Hepatocyte (in vitro differentiated cells): ENCODE measurements around the gene QDPR. TPM values are rescaled to one million over a fixed set of nuclear protein-coding genes. Genes with fewer than 3 reads are reported as not detected.

ENCODE experiments used
- DNase-seq: peaks from one replicate; pipeline ENCODE4 v3.0.0-alpha.2; 2016; ENCODE audit warnings: low spot score
- H2AFZ ChIP-seq: fragments of 200-600 bp; sonication (generic); 2 replicates; pipeline ENCODE4 v1.6.0; 2016; ENCODE audit warnings: antibody characterized with exemption, mild to moderate bottlenecking
- H3K27ac ChIP-seq: fragments of 200-600 bp; sonication (generic); 2 replicates; pipeline ENCODE4 v1.5.1; 2016; ENCODE audit warnings: mild to moderate bottlenecking
- H3K27me3 ChIP-seq: fragments of 200-600 bp; sonication (generic); 2 replicates; pipeline ENCODE4 v1.6.1; 2016
- H3K36me3 ChIP-seq: fragments of 200-600 bp; sonication (generic); replicated peaks from 2 replicates; pipeline ENCODE4 v1.5.1; 2016; ENCODE audit warnings: low read depth; ENCODE audit not compliant: insufficient read depth
- H3K4me1 ChIP-seq: fragments of 200-600 bp; sonication (generic); 2 replicates; pipeline ENCODE4 v1.5.1; 2016; ENCODE audit warnings: mild to moderate bottlenecking, moderate library complexity; ENCODE audit not compliant: insufficient read depth
- H3K4me2 ChIP-seq: fragments of 200-600 bp; sonication (generic); 2 replicates; pipeline ENCODE4 v1.6.0; 2016
- H3K4me3 ChIP-seq: fragments of 200-600 bp; sonication (generic); 2 replicates; pipeline ENCODE4 v1.5.1; 2016; ENCODE audit warnings: mild to moderate bottlenecking
- H3K79me2 ChIP-seq: fragments of 200-600 bp; sonication (generic); 2 replicates; pipeline ENCODE4 v1.6.0; 2017; ENCODE audit warnings: mild to moderate bottlenecking
- H3K9me2 ChIP-seq: fragments of 200-600 bp; sonication (generic); replicated peaks from 2 replicates; pipeline ENCODE4 v1.6.0; 2017; ENCODE audit warnings: mild to moderate bottlenecking; ENCODE audit not compliant: insufficient read depth
- H3K9me3 ChIP-seq: fragments of 200-600 bp; sonication (generic); 2 replicates; pipeline ENCODE4 v1.5.1; 2016; ENCODE audit warnings: low read depth, mild to moderate bottlenecking
- H4K20me1 ChIP-seq: fragments of 200-600 bp; sonication (generic); 2 replicates; pipeline ENCODE4 v1.6.0; 2016; ENCODE audit warnings: mild to moderate bottlenecking; ENCODE audit not compliant: insufficient read depth, poor library complexity, severe bottlenecking
- CTCF ChIP-seq: fragments of 200-600 bp; sonication (generic); IDR thresholded peaks from 2 replicates; pipeline ENCODE4 v1.5.1; 2016; ENCODE audit warnings: antibody characterized with exemption, mild to moderate bottlenecking; ENCODE audit not compliant: poor library complexity
- EZH2 ChIP-seq: fragments of 200-600 bp; sonication (generic); IDR thresholded peaks from 2 replicates; pipeline ENCODE4 v1.6.1; 2016; ENCODE audit warnings: antibody characterized with exemption, mild to moderate bottlenecking, borderline replicate concordance
- EZH2phosphoT487 ChIP-seq: fragments of 200-600 bp; sonication (generic); IDR thresholded peaks from one replicate; pipeline ENCODE4 v1.6.1; 2018; ENCODE audit warnings: antibody characterized with exemption, mild to moderate bottlenecking, low read depth, moderate library complexity; ENCODE audit not compliant: unreplicated experiment, severe bottlenecking
- WGBS: methylation state at CpG from one replicate; pipeline ENCODE4 v1.1.6; 2016; ENCODE audit warnings: low lambda C conversion rate; ENCODE audit errors: missing lambda C conversion rate; 5-methylcytosine and 5-hydroxymethylcytosine counted together
- polyA plus RNA-seq: library from polyadenylated mRNA; unstranded; fragments of >200 nt; fragmentation: Nextera tagmentation; extraction: Ambion mirVana; gene quantifications from 2 replicates; pipeline ENCODE4 v1.2.1, GENCODE V29; 2016
- total RNA-seq: library from RNA; depleted of rRNA; stranded (reverse); fragments of >200 nt; gene quantifications from 2 replicates; pipeline ENCODE4 v1.2.3, GENCODE V29; 2014

Gene QDPR
- total and polyA plus RNA-seq, 2 experiments from 2014 or later, result 56.2 to 70.3 TPM

DNA sequence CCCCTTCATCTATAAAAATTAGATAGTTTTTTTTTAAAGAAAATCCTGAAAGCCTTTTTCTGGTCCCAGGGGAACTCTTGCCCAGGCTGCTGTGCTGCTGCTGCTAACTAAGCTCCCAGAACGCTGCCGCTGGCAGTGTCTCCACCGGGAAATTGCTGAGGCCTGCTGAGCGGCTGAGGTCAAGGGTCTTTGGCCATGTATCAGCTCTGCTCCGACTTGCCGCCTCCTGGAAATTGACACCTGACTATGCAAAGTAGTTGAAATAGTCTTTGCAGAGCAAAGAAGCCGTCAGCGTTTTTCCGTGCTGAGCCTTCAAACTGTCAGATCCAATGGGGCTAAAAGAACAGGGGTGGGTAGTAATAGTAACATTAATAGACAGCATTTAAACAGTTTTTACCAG, 839 bp downstream of the QDPR start:
- H3K4me3 ChIP-seq, result peak overlapping the region; percentile 62
- TF ChIP-seq EZH2 (no peak), CTCF (no peak), EZH2phosphoT487 (no peak)
- peak overlapping the region; percentile 88 for H3K4me2 ChIP-seq
- no peaks in the 10 kb centered on the region for H3K27me3 ChIP-seq
- H3K9me3 ChIP-seq, result no peaks in the 10 kb centered on the region
- peak; percentile 58 for DNase-seq
- 7% methylated on average over 9 of the region's 9 CpGs for WGBS
- peak overlapping the region; percentile 93 for H2AFZ ChIP-seq
- peaks cover 10% of the 10 kb centered on the region for H3K4me1 ChIP-seq
- peak overlapping the region; percentile 78 for H3K27ac ChIP-seq
- H3K79me2 ChIP-seq, result peaks cover 19% of the 10 kb centered on the region
- no peaks in the 10 kb centered on the region for H3K36me3 ChIP-seq
- no peaks in the 10 kb centered on the region for H3K9me2 ChIP-seq
- H4K20me1 ChIP-seq, result no peaks in the 10 kb centered on the region

DNA sequence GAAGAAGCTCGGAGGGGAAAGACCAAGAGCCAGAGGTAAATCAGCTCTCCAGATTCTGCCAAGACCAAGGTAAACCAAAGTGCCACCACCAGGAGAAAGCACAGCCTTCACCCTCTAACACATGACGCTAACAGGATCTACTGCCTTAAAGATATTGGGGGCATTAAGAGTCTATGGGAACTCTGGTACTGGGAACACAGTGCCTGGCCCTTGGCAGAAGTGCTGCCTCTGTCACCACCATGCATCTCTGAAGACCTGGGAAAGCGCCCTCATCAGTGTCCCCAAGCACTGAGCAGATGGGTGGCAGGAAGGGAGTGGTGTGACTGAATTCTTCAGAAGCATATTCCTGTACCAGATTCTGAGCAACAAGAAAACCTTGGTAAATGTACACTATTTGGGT, 1.3 kb downstream of the QDPR start:
- H3K4me3 ChIP-seq, result no peak overlapping the region
- H3K4me1 ChIP-seq, result peaks cover 10% of the 10 kb centered on the region
- H3K27ac ChIP-seq, result peak overlapping the region; percentile 78
- no peaks in the 10 kb centered on the region for H3K9me2 ChIP-seq
- no peaks in the 10 kb centered on the region for H4K20me1 ChIP-seq
- no peaks in the 10 kb centered on the region for H3K27me3 ChIP-seq
- WGBS, result 92% methylated on average over 3 of the region's 3 CpGs
- H3K4me2 ChIP-seq, result peak overlapping the region; percentile 88
- TF ChIP-seq CTCF (no peak), EZH2 (no peak), EZH2phosphoT487 (no peak)
- peaks cover 19% of the 10 kb centered on the region for H3K79me2 ChIP-seq
- H3K36me3 ChIP-seq, result no peaks in the 10 kb centered on the region
- H2AFZ ChIP-seq, result no peak overlapping the region
- no peaks in the 10 kb centered on the region for H3K9me3 ChIP-seq
- DNase-seq, result no peak

- Histone ChIP-seq H3K27ac (no peak overlapping the region), H3K4me1 (no peaks in the 10 kb centered on the region), H3K4me3 (no peak overlapping the region), H3K9me3 (no peaks in the 10 kb centered on the region), H3K27me3 (no peaks in the 10 kb centered on the region), H3K79me2 (peaks cover 4% of the 10 kb centered on the region), H3K4me2 (no peak overlapping the region), H3K36me3 (no peaks in the 10 kb centered on the region), H2AFZ (no peak overlapping the region), H3K9me2 (no peaks in the 10 kb centered on the region), H4K20me1 (no peaks in the 10 kb centered on the region)
- 76% methylated on average over 7 of the region's 7 CpGs for WGBS
- TF ChIP-seq EZH2, result no peak
- TF ChIP-seq CTCF, result no peak
- no peak for TF ChIP-seq EZH2phosphoT487
- DNase-seq, result no peak
Measured at GRCh38 chr4:17504081-17504480, 7.8 kb downstream of the QDPR start.

DNA sequence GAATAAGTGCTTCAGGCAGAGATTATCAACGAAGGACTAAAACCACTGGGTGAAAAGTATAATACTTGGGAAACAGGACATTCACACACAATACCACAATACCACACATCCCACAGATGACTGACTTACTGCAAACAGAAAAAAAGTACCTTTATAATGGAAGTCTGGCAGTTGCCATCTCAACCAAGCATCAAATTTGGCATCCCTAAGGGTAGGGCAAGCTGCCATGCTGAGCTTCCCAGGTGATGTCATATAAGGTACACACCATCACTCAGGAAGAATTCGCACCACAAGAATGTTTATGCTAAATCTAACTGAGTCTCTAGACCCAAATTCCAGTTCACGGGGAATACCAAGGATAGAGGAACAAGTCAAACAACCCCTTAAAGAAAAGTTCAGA, 9.1 kb downstream of the QDPR start:
- no peak for TF ChIP-seq EZH2
- no peak for TF ChIP-seq CTCF
- Histone ChIP-seq H2AFZ (no peak overlapping the region), H3K27me3 (no peaks in the 10 kb centered on the region), H3K36me3 (no peaks in the 10 kb centered on the region), H3K4me1 (no peaks in the 10 kb centered on the region), H3K27ac (no peak overlapping the region), H3K79me2 (peaks cover 1% of the 10 kb centered on the region), H3K9me2 (no peaks in the 10 kb centered on the region), H3K4me3 (no peak overlapping the region), H3K9me3 (no peaks in the 10 kb centered on the region), H4K20me1 (no peaks in the 10 kb centered on the region), H3K4me2 (no peak overlapping the region)
- WGBS, result 85% methylated on average over 3 of the region's 3 CpGs
- DNase-seq, result no peak
